NCI-H82 treated with DMSO at 0.1 percent for 48 hours (cell line): ENCODE results near the gene GFOD2.

Experiments used
- DNase-seq: peaks from one replicate; lab custom pipeline; 2025; ENCODE audit not compliant: unreplicated experiment; lab: John Stamatoyannopoulos, UW

The GFOD2 gene

DNA sequence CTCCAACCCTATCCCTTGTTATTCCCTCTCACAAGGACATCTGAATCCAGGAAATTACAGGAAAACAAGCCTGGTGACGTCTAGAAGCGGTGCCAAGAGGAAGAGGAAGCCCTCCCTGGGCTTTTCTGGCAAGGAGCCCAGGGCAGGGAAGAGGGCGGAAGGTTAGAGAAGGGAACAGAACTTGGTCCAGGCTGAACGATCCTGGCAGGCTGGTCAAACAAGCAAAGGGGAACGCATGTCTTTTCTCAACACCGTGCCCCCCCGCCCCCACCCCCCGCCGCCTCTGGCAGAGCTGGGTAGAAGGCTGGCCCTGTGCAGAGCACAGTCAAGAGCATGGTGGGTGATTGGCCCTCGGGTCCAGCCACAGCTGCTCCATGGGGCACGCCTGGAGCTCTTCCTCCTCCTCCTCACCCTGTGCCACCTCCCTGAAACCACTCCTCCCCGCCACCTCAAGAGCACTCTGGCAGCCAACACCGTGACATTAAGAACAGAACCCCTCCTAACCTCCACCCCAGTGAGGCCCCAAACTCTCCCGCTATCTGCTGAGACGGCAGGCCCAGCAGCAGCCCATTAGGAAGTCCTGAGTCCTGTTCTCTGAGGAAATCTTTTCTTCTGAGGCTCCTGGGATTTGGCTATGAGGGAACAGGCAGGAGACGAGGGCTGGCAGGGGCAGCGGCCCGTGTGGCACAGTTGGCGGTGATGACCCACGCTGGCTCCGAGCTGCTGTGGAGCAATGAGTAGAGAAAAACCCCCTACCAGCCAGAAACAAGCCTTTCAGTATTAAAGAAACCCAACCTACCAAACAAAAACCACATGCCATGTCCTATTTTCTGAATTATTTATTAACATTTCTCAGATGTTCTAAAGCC lies 45.2 kb downstream of the GFOD2 start:
- DNase-seq, result no peak

DNA sequence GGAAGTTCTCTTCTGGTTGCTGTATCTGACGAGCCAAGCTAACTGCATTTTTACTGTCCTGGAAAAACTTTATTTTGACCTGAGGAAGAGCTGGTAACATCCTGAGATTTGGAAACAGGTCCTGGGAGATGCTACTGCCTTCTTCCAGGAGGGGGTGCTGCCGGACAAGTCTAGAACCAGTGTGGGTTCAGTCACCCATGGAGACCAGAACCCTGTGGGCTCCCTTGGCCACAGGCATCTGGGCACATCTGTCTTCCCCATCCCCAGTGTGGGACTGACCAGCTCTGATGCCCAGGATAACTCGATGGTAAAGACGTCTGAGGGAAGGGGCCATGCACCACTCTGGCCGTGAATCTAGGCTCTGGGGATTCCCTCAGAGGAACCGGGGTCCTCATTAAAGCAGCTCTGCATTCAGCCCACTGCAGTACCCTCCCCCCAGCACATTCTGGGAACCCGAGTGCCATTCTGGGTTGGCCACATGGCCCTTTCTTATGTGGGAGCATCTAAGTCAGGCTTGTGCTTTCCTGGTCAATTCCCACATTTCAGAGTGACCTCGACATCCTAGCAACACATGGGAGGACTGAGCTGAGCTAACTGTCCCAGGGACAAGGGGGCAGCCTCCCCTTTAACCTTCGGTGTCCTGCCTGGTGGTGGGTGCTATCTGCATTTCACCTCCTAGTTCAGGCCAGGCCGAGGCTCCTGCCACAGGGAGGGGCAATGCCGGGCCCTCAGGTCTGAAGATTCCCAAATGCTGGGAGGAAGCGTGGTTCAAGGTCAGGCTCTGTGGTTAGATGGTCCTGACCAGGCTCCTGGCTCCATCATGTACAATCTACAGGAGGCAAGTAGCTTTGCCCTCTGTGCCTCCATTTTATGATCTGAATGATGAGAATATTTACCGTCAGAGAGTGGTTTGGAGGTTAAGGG lies 46.1 kb downstream of the GFOD2 start:
- peak; percentile 2 for DNase-seq

DNA sequence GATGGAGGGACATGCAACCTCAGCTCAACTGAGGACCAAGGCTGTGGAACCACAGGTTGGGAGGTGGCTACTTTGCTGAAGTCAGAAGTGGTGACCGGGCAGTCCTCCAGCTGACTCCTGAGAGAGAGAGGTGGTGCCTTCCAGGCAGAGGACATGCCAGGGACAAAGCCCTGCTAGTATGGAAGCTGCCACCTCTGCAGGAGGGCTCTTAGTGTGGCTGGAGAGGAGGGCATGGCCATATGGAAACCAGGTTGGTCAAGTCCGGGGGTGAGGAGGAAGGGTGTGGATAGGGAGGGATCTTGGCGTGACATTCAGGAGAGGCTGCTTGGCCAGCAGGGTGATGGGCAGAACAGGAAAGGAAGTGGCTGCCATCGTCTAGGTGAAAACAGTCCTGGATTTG lies 46.8 kb downstream of the GFOD2 start:
- no peak for DNase-seq

DNA sequence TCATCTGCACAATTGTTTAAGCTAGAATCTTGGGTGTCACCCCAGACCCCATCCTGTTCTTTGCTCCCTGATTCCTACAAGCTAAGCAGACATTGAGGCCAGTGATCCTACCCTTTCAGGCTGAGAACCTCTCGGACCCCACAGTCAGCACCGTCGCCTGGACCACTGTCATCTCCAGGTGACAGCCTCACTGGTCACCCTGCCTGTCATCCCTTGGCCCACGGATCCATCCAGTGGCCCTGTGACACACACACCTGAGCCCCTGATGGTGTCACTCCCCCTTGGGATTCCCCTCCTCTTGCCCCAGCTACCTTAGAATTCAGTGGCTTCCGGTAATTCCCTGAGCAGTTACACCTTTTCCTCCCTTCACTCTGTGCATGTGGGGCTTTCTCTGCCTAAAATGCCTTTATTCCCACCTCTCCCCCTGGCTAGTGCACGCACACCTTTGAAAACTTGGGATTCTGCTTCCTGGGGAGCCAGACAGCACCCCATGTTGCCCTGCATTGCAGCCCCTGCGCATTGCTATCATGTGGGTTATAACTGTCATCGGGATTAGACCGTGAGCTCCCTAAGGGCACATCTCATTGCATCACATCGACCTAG lies 49.5 kb downstream of the GFOD2 start:
- DNase-seq, result no peak

DNA sequence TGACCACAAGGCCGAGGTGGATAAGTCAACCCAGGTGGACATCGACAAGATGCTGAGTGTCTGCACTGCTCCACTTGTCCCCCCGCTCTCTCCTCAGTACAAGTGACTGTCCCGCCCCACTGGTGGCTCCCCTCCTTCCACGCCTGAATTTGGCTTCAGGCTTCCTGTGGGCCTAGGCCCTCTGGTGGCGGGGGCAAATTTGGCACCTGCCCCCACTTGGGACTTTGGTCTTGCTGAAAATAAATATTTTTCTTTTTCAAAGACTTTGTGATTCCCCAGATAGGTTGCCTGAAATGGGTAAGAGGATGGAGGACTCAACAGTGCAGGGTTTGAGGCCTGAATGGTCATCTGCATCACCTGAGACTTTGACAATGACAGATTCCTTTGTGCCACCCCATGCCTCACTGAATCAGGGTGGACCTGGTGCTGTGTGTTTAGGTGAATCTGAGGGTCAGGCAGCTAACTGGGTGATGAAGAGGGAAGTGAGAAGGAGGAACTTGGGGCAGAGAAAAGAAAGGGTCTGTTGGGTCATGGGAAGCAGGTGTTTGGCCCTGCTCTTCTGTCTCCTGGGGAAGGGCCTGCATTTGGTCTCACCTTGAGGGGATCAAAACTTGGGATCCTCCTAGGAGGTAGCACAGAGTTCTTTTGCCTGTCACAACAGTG lies 50.5 kb downstream of the GFOD2 start:
- DNase-seq, result no peak

DNA sequence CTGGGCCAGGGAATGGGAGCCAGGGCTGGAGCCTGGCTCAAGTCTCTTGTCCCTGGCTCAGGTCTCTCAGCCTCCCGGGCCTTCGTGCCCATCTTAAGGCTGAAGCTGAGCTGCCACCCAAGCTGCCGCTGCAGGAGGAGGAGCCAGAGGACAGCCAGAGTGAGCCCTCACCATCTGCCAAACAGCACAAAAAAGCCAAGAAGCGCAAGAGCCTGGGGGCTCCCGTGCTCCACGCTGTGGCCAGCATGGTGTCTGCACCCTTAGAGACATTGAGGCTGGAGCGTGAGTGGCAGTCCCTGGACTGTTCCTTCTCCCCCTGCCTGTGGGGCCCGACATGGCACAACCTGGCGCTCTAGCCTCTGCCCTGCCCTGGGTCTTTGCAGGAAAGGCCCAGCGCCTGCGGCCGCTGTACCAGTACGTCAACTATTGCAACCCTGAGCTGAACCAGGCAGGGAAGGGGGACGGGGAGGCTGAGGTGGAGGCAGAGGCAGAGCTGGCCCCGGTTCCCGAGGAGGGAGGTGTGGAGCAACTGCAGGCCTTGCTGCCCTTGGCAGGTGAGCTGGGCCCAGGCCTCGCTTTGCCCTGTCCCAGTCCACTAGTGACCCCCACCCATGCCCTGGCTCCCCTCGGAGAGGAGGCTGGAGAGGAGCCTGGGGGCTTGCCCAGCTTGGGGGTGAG lies 51.2 kb downstream of the GFOD2 start:
- DNase-seq, result peak; percentile 88

DNA sequence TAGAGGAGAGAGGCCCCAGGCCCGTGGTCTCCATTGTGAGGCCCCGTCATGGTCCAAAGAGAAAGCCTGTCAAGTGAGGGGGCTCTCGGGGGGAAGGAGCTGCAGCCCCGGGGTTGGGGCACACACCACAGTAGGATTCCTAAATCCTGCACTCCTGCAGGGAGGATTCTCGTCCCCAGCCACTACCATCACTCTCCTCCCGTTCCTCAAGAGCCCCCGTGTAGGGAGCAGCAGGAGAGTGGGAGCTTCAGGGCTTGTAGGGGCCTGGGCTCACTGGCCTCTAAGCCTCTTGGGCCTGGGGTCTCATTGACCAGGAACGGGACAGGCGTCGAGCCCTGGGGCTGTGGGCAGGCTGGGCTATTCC lies 51.7 kb downstream of the GFOD2 start:
- DNase-seq, result no peak

DNA sequence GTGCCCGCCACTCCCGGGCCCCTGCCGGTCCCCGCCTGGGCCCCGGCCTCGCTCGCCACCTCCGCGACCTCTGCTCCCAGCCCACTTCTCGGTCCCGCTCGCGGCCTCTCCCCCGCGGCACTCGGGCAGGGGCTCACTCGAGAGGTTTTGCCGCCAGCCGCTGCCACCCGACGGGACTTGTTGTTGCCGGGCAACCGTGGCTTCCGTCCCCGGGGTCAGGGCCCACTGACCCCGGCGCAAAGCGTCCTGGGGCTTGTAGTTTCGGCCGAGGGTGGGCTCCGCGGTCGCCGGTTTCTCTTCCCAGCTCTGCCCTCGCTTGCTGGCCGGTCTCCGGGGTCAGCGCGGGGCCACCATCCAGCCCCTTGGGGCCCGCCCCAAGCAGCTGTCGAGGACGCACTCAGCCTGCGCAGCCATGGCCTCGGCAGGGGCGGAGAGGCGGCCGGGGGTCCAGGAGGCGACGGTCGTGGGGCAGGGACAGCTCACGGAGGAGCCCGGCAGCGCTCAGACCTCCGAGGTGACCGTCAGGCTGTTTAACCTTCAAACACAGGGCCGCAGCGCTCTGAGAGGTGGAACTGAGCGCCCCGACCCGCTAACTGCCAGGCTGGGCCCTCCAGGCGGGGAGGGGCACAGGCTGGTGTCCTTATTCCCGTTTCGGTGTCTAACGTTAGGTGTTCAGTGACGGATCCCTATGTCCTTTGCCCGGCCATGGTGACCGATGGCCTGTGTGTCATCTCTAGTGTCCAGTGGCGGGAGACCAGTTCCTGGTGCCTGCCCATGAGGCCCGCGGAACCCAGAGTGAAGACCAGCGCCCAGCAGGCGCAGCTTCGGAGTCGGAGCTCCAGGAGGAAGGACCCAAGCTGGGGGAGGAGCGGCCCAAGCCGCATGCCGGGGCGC lies 52.3 kb downstream of the GFOD2 start, which contains the start of the genes C16orf86 and ENKD1:
C16orf86 (plus strand) TSS at position 256 of the 894 bp plus-strand sequence; CDS start at position 413, 157 bp downstream.
ENKD1 (minus strand) TSS at position 192 of the 894 bp plus-strand sequence. CDS start 308 bp downstream, outside the sequence.
- DNase-seq, result peak; percentile 31

DNA sequence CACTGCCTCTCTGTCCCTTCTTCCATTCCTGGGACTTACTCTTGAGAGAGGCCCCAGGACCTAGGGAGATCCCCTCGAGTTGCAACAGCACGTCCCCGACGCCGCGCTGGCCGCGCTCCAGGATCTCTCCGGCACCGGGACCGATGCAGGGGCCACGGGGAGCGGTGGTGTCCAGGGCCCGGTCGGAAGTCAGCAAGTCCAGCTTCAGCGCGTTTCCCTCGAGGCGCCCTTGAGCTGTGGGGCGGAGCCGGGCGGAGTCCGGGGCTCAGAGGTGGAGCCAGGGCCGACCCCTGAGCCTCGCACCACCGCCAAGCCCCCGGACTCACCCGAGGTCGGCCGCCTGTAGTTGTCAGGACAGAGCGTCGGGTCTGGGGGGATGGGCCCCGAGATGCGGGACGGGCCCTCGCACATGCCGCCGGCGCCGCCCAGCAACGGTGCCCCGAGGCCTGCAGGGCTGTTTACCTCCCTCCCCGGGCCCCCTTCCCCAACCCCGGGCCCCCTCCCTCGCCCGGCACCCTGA lies 53.0 kb downstream of the GFOD2 start:
- no peak for DNase-seq

DNA sequence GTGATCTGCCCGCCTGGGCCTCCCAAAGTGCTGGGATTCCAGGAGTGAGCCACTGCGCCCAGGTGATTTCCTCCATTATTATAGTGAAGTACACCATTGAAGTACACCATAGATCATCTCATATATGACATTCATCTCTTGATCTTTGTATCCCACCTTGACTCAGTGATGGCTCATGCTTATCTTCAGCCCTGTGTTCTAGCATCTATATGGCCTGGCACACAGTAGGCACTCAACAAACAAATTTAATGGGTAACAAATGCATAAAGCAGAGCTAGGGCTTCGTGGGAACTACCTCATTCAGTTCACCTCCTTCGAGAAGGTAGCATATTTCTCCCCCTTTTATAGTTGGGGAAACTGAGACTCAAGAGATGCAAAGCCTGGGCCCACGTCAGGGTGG lies 53.5 kb downstream of the GFOD2 start:
- DNase-seq, result no peak

DNA sequence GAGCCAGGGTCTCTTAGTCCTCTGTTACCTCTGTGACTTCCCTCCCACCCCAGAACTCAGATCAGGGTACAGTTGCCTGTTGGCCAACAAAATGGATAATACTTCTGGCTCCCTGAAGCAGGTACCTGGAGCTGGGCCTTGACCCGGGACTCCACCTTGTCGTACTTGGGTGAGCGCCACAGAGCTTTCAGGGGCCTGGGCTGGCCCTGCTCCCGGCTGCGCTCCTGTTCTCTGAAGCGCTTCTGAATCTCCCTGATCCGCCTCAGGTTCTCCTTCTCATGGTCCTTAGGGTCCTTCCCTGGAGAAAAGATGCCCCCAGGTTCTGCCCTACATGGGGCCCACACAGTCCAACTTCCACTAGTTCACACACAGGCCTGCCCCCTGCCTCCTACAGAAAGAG lies 54.2 kb downstream of the GFOD2 start:
- no peak for DNase-seq

DNA sequence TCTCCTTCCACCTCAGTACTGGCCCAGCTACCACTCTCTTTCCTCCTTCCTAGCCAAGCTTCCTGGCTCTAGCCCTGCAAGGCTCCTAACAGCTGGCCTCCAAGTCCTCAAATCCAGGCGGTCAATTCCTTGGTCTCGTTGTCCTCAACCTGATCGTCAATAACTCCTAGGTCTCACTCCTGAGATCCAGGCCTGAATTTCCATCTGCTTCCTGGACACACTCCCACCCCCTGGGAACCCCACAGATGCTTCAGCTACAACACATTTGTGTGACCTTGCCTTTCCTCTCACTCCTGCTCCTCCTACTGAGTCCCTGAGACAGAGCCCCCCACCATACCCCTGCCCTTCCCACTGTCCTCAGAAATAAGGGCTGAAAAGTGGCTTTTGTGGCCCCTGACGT lies 54.9 kb downstream of the GFOD2 start:
- no peak for DNase-seq

DNA sequence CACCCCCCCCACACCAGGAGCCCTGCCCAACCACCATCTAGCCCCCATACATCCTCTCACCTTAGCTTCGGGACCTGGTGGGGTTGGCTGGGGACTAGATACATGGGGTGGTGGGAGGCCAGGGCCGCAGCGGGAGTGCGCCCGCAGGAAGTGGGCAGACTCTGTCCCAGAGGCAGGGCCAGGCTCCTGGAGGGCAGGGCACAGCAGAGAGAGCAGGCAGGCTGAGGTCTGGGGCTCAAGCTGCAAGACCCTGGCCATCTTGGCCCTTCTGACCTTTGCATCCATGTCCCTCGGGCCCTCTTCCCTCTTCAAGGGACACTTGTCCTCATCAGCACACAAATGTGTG lies 55.3 kb downstream of the GFOD2 start:
- no peak for DNase-seq

DNA sequence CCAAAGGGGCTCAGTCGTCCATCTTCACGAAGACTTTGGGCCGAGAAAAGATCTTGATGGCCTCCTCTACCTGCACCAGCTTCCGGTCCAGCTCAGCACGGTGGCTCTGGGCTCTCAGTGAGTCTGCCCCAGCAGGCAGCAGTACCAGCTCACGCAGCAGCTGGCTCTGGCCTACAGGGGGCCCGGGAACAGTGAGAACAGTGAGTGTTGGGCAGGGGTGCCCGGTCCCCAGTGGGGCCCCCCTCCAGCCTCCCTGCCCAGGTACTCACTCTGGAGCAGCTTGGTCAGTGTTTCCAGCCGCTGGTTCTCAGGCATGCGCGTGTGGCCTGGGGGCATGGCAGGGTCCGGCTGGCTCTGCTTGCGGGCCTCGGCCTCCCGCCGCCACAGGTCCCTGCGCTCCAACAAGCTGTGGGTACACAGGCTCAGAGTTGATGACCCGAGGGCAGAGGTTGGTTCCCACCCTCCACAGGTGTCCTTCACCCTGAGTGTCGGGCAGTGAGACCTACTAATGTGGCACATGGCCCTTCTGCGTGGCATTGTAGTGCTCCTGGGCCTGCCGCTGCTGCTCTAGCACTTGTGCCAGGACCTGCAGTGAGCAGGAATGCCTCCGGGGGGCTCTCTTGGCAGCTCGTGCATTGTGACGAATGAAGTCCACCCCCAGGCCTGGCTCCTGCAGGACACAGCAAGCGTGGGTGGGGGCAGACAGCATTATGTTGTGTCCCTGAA lies 55.8 kb downstream of the GFOD2 start:
- DNase-seq, result no peak

DNA sequence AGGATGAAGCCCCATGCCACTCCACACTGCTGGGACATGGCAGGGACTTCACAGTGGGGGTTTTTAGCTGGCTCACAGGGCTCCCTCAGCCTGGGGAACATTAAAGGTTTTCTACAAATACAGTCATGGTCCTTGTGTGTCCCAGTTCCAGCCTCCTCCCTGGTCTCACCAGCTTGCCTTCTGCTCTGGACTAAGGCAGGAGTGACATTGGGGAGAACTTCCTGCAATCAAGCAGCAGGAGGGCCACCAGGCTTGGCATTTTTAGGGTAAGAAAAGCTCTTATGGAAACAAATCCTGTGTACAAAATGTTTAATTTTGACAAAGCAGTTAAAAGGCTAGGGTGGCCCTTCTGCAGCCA lies 56.5 kb downstream of the GFOD2 start:
- DNase-seq, result no peak

DNA sequence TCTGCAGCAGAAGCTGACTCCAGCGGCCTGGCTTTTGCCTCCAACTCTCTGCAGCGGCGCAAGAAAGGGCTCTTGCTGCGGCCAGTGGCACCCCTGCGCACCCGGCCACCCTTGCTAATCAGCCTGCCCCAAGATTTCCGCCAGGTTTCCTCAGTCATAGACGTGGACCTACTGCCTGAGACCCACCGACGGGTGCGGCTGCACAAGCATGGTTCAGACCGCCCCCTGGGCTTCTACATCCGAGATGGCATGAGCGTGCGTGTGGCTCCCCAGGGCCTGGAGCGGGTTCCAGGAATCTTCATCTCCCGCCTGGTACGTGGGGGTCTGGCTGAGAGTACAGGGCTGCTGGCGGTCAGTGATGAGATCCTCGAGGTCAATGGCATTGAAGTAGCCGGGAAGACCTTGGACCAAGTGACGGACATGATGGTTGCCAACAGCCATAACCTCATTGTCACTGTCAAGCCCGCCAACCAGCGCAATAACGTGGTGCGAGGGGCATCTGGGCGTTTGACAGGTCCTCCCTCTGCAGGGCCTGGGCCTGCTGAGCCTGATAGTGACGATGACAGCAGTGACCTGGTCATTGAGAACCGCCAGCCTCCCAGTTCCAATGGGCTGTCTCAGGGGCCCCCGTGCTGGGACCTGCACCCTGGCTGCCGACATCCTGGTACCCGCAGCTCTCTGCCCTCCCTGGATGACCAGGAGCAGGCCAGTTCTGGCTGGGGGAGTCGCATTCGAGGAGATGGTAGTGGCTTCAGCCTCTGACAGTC lies 57.0 kb downstream of the GFOD2 start:
- DNase-seq, result no peak

DNA sequence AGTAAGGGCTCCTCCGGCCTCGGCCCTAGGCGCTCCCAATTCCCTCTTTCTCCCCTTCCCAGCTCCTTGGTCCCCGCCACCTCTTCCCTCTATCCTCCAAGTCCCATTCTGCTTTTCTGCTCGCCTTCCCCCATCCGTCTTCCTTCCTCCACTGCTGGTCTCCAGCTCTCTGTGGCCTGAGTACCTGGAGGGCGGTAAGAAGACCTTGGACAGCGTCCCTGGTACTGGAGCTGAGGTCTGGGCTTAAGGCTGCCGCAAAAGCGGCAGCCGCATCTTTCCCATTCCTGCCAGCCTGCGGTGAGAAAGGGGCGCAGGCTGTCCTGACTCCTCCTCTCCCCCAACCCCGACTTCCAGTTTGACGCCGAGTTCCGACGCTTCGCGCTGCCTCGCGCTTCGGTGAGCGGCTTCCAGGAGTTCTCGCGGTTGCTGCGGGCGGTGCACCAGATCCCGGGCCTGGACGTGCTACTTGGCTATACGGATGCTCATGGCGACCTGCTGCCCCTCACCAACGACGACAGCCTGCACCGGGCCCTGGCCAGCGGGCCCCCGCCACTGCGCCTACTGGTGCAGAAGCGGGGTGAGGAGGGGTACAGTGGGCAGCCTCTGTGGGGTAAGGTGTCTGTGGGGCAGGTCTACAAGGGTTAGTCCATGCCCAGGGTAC lies 57.9 kb downstream of the GFOD2 start:
- no peak for DNase-seq
